Stimulated activated CD4-positive, alpha-beta T cell treated with anti-CD3 and anti-CD28 coated beads, Interleukin-2, amount 100 ng/mL, for 4 hours (primary cell): ENCODE measurements around the gene PRKN.

Experiments
- DNase-seq: peaks from one replicate; pipeline ENCODE4 v3.0.0-alpha.2; 2020; ENCODE audit warnings: low read depth

PRKN gene

GRCh38 chr6:161954077-161954476 is 773.5 kb downstream of the PRKN start:
- no peak for DNase-seq

- no peak for DNase-seq
Observed at GRCh38 chr6:161951126-161951525, 776.4 kb downstream of the PRKN start.

GRCh38 chr6:161949531-161949930 is 778.0 kb downstream of the PRKN start:
- DNase-seq: no peak

- no peak for DNase-seq
Observed at GRCh38 chr6:161948462-161948861, 779.1 kb downstream of the PRKN start.

GRCh38 chr6:161947371-161947770 is 780.2 kb downstream of the PRKN start:
- DNase-seq: no peak

- no peak for DNase-seq
Observed at GRCh38 chr6:161946461-161946860, 781.1 kb downstream of the PRKN start.

- no peak for DNase-seq
Observed at GRCh38 chr6:161943561-161943960, 784.0 kb downstream of the PRKN start.

- DNase-seq: no peak
Observed at GRCh38 chr6:161941565-161941964, 786.0 kb downstream of the PRKN start.

- DNase-seq: no peak
Observed at GRCh38 chr6:161940519-161940918, 787.0 kb downstream of the PRKN start.

GRCh38 chr6:161926324-161926723 is 801.2 kb downstream of the PRKN start:
- no peak for DNase-seq

- DNase-seq: no peak
Observed at GRCh38 chr6:161924516-161925116, 803.0 kb downstream of the PRKN start.

- no peak for DNase-seq
Observed at GRCh38 chr6:161922631-161923119, 804.9 kb downstream of the PRKN start.

- no peak for DNase-seq
Observed at GRCh38 chr6:161921602-161922395, 805.8 kb downstream of the PRKN start.

- no peak for DNase-seq
Observed at GRCh38 chr6:161919691-161920090, 807.9 kb downstream of the PRKN start.

GRCh38 chr6:161918628-161919205 is 808.8 kb downstream of the PRKN start:
- no peak for DNase-seq

GRCh38 chr6:161918109-161918531 is 809.4 kb downstream of the PRKN start:
- DNase-seq: no peak

GRCh38 chr6:161917645-161918044 is 809.9 kb downstream of the PRKN start:
- no peak for DNase-seq

- no peak for DNase-seq
Observed at GRCh38 chr6:161915456-161915964, 812.1 kb downstream of the PRKN start.

- no peak for DNase-seq
Observed at GRCh38 chr6:161908872-161909271, 818.7 kb downstream of the PRKN start.

- no peak for DNase-seq
Observed at GRCh38 chr6:161906571-161906970, 821.0 kb downstream of the PRKN start.

- DNase-seq: no peak
Observed at GRCh38 chr6:161903584-161904212, 823.9 kb downstream of the PRKN start.

GRCh38 chr6:161901740-161902426 is 825.7 kb downstream of the PRKN start:
- DNase-seq: no peak
